GM06990 (cell line): ENCODE measurements around the gene ZNF236.

Experiments
- DNase-seq: peaks from one replicate; pipeline ENCODE4 v3.0.0-alpha.2; 2011; ENCODE audit not compliant: insufficient read length; ENCODE audit errors: extremely low read depth
- H3K27me3 ChIP-seq: replicated peaks from 2 replicates; pipeline ENCODE4 v1.6.0; 2011; ENCODE audit warnings: low read length; ENCODE audit not compliant: control insufficient read depth, insufficient read depth
- H3K36me3 ChIP-seq: 2 replicates; pipeline ENCODE4 v1.5.1; 2011; ENCODE audit warnings: low read length; ENCODE audit not compliant: control insufficient read depth, insufficient read depth
- H3K4me3 ChIP-seq: replicated peaks from 2 replicates; pipeline ENCODE4 v1.5.1; 2011; ENCODE audit warnings: low read depth, mild to moderate bottlenecking, control low read depth, low read length
- CTCF ChIP-seq: IDR thresholded peaks from 2 replicates; pipeline ENCODE4 v1.5.1; 2011; ENCODE audit warnings: low read length, control low read depth, mild to moderate bottlenecking, inconsistent platforms; ENCODE audit not compliant: insufficient read depth, poor library complexity, severe bottlenecking

ZNF236 gene

GRCh38 chr18:76952747-76953146 lies 130.4 kb downstream of the ZNF236 start:
- DNase-seq: no peak
- no peak for TF ChIP-seq CTCF
- no peak overlapping the region for H3K4me3 ChIP-seq
- no peaks in the 10 kb centered on the region for H3K27me3 ChIP-seq
- H3K36me3 ChIP-seq: peaks cover 6% of the 10 kb centered on the region

GRCh38 chr18:76953156-76953555 lies 130.8 kb downstream of the ZNF236 start:
- TF ChIP-seq CTCF: no peak
- no peak for DNase-seq

GRCh38 chr18:76953583-76954233 lies 131.4 kb downstream of the ZNF236 start:
- no peaks in the 10 kb centered on the region for H3K27me3 ChIP-seq
- no peak overlapping the region for H3K4me3 ChIP-seq
- DNase-seq: no peak
- TF ChIP-seq CTCF: no peak
- peaks cover 4% of the 10 kb centered on the region for H3K36me3 ChIP-seq

More at GRCh38 chr18:76953156-76953555, 130.8 kb downstream of the ZNF236 start:
- H3K4me3 ChIP-seq: no peak overlapping the region
- no peaks in the 10 kb centered on the region for H3K27me3 ChIP-seq
- H3K36me3 ChIP-seq: peaks cover 6% of the 10 kb centered on the region

- no peak overlapping the region for H3K4me3 ChIP-seq
- peaks cover 8% of the 10 kb centered on the region for H3K36me3 ChIP-seq
- H3K27me3 ChIP-seq: no peaks in the 10 kb centered on the region
- DNase-seq: no peak
- TF ChIP-seq CTCF: no peak
Observed at GRCh38 chr18:76955524-76956170, 133.3 kb downstream of the ZNF236 start.

GRCh38 chr18:76956648-76957047 lies 134.3 kb downstream of the ZNF236 start:
- TF ChIP-seq CTCF: no peak
- Histone ChIP-seq H3K36me3 (peaks cover 8% of the 10 kb centered on the region), H3K4me3 (no peak overlapping the region), H3K27me3 (no peaks in the 10 kb centered on the region)
- no peak for DNase-seq
